ENCODE measurements around the gene WNK1. TPM values are rescaled to one million over a fixed set of nuclear protein-coding genes. Genes with fewer than 3 reads are reported as not detected.

WNK1 gene
- total RNA-seq, 1 donor from 2014 or later, result 178 TPM

- no peaks in the 10 kb centered on the region for H3K36me3 ChIP-seq
- no peaks in the 10 kb centered on the region for H3K27me3 ChIP-seq
- peak in 2 of 3 experiments; percentile 6 to 38 for TF ChIP-seq CTCF (IDR thresholded peaks at IDR 0.05)
- H3K27ac ChIP-seq, result peak overlapping the region; percentile 98 to 99
- H3K4me3 ChIP-seq, result peak overlapping the region; percentile 83 to 90
- no peaks in the 10 kb centered on the region for H3K9me3 ChIP-seq
- peak in 1 of 2 donors; percentile 81 for DNase-seq (ENCODE audit: low spot score in 2 of 2)
- intact Hi-C loops (cut with DNase I), result loop anchor here (1.0 to 10.0 kb wide), 6 partner anchors 53 to 841 kb away; partner anchors contain the start of genes ERC1, FBXL14 and RAD52
- H3K4me1 ChIP-seq, result peaks cover 0 to 15% of the 10 kb centered on the region in 2 donors
Measured at GRCh38 chr12:753611-754472, 1.5 kb downstream of the WNK1 start.

GRCh38 chr12:754473-754820 is 2.1 kb downstream of the WNK1 start:
- no peak for DNase-seq (ENCODE audit: low spot score in 2 of 2)
- no peak for TF ChIP-seq CTCF (IDR thresholded peaks at IDR 0.05)
- H3K9me3 ChIP-seq, result no peaks in the 10 kb centered on the region
- H3K36me3 ChIP-seq, result no peaks in the 10 kb centered on the region
- no peaks in the 10 kb centered on the region for H3K27me3 ChIP-seq
- peaks cover 0 to 15% of the 10 kb centered on the region in 2 donors for H3K4me1 ChIP-seq
- peak overlapping the region; percentile 83 to 90 for H3K4me3 ChIP-seq
- peak overlapping the region; percentile 98 to 99 for H3K27ac ChIP-seq
- intact Hi-C loops (cut with DNase I), result loop anchor here (2.0 to 10.0 kb wide), 4 partner anchors 52 to 840 kb away; partner anchors contain the start of genes ERC1 and FBXL14

GRCh38 chr12:754851-755562 is 2.6 kb downstream of the WNK1 start:
- no peaks in the 10 kb centered on the region for H3K27me3 ChIP-seq
- H3K36me3 ChIP-seq, result no peaks in the 10 kb centered on the region
- TF ChIP-seq CTCF (IDR thresholded peaks at IDR 0.05), result peak; percentile 28 to 48 (median 33)
- no peaks in the 10 kb centered on the region for H3K9me3 ChIP-seq
- H3K4me3 ChIP-seq, result peak overlapping the region; percentile 83 to 90
- DNase-seq (ENCODE audit: low spot score in 2 of 2), result no peak
- peaks cover 0 to 15% of the 10 kb centered on the region in 2 donors for H3K4me1 ChIP-seq
- peak overlapping the region; percentile 98 to 99 for H3K27ac ChIP-seq
- intact Hi-C loops (cut with DNase I), result loop anchor here (2.0 to 10.0 kb wide), 4 partner anchors 52 to 840 kb away; partner anchors contain the start of genes ERC1 and FBXL14

- no peak for DNase-seq (ENCODE audit: low spot score in 2 of 2)
- H3K4me3 ChIP-seq, result no peak overlapping the region
- H3K4me1 ChIP-seq, result peaks cover 0 to 13% of the 10 kb centered on the region in 2 donors
- H3K27me3 ChIP-seq, result no peaks in the 10 kb centered on the region
- intact Hi-C loops (cut with DNase I), result loop anchor here (10.0 kb wide), 2 partner anchors 275 to 835 kb away; partner anchors contain the start of gene FBXL14
- H3K9me3 ChIP-seq, result no peaks in the 10 kb centered on the region
- no peaks in the 10 kb centered on the region for H3K36me3 ChIP-seq
- H3K27ac ChIP-seq, result no peak overlapping the region
- TF ChIP-seq CTCF (IDR thresholded peaks at IDR 0.05), result no peak
Measured at GRCh38 chr12:759628-760027, 7.2 kb downstream of the WNK1 start.

- H3K4me1 ChIP-seq, result peaks cover 0 to 8% of the 10 kb centered on the region in 2 donors
Measured at GRCh38 chr12:761256-761655, 8.9 kb downstream of the WNK1 start.

More at GRCh38 chr12:761256-761655, 8.9 kb downstream of the WNK1 start:
- H3K4me3 ChIP-seq, result no peak overlapping the region
- intact Hi-C loops (cut with DNase I), result no loop called here
- no peak overlapping the region for H3K27ac ChIP-seq
- DNase-seq (ENCODE audit: low spot score in 2 of 2), result no peak
- no peaks in the 10 kb centered on the region for H3K9me3 ChIP-seq
- TF ChIP-seq CTCF (IDR thresholded peaks at IDR 0.05), result no peak
- no peaks in the 10 kb centered on the region for H3K36me3 ChIP-seq
- H3K27me3 ChIP-seq, result no peaks in the 10 kb centered on the region
